Measurements from ENCODE around the gene TUBB4B.
A peak's percentile ranks its signal among the peaks of the same experiment; 100 is the strongest.

The TUBB4B gene

DNA sequence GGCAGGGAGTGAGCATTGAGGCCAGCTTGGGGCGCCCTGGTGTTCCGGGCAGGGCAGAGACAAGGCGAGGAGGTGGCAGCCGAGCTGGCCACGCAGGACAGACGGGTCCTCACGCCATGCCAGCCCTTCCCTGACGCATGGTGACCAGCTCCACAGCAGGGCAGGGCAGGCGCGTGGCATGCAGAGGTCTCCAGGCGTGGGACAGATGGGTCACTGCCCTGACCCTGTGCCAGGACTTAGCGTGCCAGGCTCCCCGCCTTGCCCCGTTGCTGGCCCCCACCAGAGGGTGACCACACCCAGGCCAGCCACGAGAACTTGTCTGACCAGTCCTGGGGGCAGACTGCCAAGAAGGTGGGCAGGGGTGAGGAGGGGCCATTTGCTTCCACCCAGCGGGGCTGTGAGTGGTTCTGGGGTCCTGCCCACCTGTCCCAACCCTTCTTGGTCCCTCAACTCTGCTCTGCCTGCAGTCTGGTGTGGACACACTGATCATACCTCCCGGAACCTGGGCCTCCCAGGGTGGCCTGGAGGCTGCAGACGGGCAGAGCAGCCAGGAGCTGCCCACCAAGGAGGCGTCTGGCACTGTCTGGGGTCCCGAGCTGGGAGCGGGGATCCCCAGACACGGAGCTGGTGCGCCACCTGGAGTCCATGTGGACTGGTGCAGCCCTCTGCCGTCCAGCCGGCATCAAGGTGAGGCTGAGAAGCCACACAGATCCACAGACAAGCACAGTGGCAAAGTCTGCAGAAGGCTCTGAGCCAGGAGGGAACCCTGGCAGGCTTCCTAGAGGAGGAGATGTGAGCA lies 13.8 kb upstream of the TUBB4B start, which contains the start of gene RNF224:
RNF224 (plus strand) TSS at position 449 of the 799 bp plus-strand sequence. CDS start 834 bp downstream, outside the sequence.
- no peak within 1 kb of the TSS for H3K4me3 ChIP-seq (IDR thresholded peaks at IDR 0.05; ENCODE audit: insufficient read depth, low read depth, low read length)
- H3K9ac ChIP-seq: no peak within 1 kb of the TSS
- no peak within 1 kb of the TSS; the same call in 1 of the 2 replicates for H2AFZ ChIP-seq (ENCODE audit: low read depth)
- H4K20me1 ChIP-seq (ENCODE audit: insufficient read depth): no peaks in the 10 kb centered on the region
- H3K27me3 ChIP-seq (ENCODE audit: insufficient read depth, low read depth): peaks cover 33% of the 10 kb centered on the region
- TF ChIP-seq, protein P1, sequence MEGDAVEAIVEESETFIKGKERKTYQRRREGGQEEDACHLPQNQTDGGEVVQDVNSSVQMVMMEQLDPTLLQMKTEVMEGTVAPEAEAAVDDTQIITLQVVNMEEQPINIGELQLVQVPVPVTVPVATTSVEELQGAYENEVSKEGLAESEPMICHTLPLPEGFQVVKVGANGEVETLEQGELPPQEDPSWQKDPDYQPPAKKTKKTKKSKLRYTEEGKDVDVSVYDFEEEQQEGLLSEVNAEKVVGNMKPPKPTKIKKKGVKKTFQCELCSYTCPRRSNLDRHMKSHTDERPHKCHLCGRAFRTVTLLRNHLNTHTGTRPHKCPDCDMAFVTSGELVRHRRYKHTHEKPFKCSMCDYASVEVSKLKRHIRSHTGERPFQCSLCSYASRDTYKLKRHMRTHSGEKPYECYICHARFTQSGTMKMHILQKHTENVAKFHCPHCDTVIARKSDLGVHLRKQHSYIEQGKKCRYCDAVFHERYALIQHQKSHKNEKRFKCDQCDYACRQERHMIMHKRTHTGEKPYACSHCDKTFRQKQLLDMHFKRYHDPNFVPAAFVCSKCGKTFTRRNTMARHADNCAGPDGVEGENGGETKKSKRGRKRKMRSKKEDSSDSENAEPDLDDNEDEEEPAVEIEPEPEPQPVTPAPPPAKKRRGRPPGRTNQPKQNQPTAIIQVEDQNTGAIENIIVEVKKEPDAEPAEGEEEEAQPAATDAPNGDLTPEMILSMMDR (conservative IDR thresholded peaks at IDR 0.05; ENCODE audit: low read depth, low read length): peak; percentile 95
- H3K4me2 ChIP-seq: no peak within 1 kb of the TSS
- H3K27ac ChIP-seq: no peak within 1 kb of the TSS
- no peaks in the 10 kb centered on the region for H3K79me2 ChIP-seq (ENCODE audit: insufficient read depth, low read depth)
- H3K36me3 ChIP-seq (ENCODE audit: insufficient read depth): no peaks in the 10 kb centered on the region
- peaks cover 10% of the 10 kb centered on the region for H3K4me1 ChIP-seq (ENCODE audit: low read depth, poor library complexity, severe bottlenecking)

DNA sequence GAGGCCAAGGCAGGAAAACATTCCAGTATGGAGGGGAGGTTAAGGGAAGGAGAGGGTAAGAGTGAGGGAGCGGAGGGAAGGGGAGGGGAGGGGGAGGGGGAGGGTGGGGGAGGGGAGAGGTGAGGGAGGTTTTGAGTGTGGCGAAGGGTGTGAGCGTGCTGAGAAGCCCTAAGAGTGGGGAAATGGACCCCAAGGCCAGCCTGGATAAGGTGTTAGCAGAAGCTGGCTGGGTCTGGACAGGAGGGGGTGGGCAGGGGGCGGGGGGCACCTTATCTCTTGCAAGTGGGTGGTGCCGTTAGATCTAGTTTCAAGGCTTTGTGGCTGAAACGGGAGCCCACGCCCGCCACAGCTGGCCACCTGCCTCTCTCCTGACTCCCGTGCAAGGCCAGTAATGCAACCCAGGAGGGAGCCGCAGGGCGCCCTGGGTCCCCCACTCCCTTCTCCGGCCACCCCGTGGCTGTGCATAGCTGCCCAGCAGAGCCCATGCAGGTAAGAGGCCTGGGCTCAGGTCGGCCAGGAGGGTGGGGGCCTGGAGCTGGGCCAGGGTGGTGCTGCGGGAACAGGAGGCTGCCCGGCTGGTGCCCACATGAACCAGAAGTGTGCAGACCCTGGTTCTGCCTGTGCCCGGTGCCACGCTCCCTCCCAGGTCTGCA lies 13.1 kb upstream of the TUBB4B start:
- TF ChIP-seq, protein P1 (conservative IDR thresholded peaks at IDR 0.05; ENCODE audit: low read depth, low read length): no peak
- H3K4me1 ChIP-seq (ENCODE audit: low read depth, poor library complexity, severe bottlenecking): peaks cover 7% of the 10 kb centered on the region
- no peak overlapping the region for H3K9ac ChIP-seq
- no peaks in the 10 kb centered on the region for H4K20me1 ChIP-seq (ENCODE audit: insufficient read depth)
- H3K27me3 ChIP-seq (ENCODE audit: insufficient read depth, low read depth): peaks cover 38% of the 10 kb centered on the region
- H2AFZ ChIP-seq (ENCODE audit: low read depth): no peak overlapping the region
- no peak overlapping the region for H3K4me2 ChIP-seq
- H3K36me3 ChIP-seq (ENCODE audit: insufficient read depth): no peaks in the 10 kb centered on the region
- H3K4me3 ChIP-seq (IDR thresholded peaks at IDR 0.05; ENCODE audit: insufficient read depth, low read depth, low read length): no peak overlapping the region
- H3K27ac ChIP-seq: no peak overlapping the region
- no peaks in the 10 kb centered on the region for H3K79me2 ChIP-seq (ENCODE audit: insufficient read depth, low read depth)

GRCh38 chr9:137228506-137228967 lies 12.6 kb upstream of the TUBB4B start:
- TF ChIP-seq, protein P1 (conservative IDR thresholded peaks at IDR 0.05; ENCODE audit: low read depth, low read length): no peak
- Histone ChIP-seq H3K4me3 (IDR thresholded peaks at IDR 0.05; ENCODE audit: insufficient read depth, low read depth, low read length) (no peak overlapping the region), H3K27me3 (ENCODE audit: insufficient read depth, low read depth) (peaks cover 42% of the 10 kb centered on the region), H3K36me3 (ENCODE audit: insufficient read depth) (no peaks in the 10 kb centered on the region), H3K79me2 (ENCODE audit: insufficient read depth, low read depth) (no peaks in the 10 kb centered on the region), H3K9ac (no peak overlapping the region), H2AFZ (ENCODE audit: low read depth) (no peak overlapping the region), H3K4me2 (no peak overlapping the region), H3K4me1 (ENCODE audit: low read depth, poor library complexity, severe bottlenecking) (peaks cover 6% of the 10 kb centered on the region), H4K20me1 (ENCODE audit: insufficient read depth) (no peaks in the 10 kb centered on the region), H3K27ac (no peak overlapping the region)

- no peak overlapping the region for H3K4me3 ChIP-seq (IDR thresholded peaks at IDR 0.05; ENCODE audit: insufficient read depth, low read depth, low read length)
- TF ChIP-seq, protein P1 (conservative IDR thresholded peaks at IDR 0.05; ENCODE audit: low read depth, low read length): no peak
- H3K4me1 ChIP-seq (ENCODE audit: low read depth, poor library complexity, severe bottlenecking): peaks cover under 1% of the 10 kb centered on the region
- no peak overlapping the region for H3K27ac ChIP-seq
- H3K27me3 ChIP-seq (ENCODE audit: insufficient read depth, low read depth): peaks cover 44% of the 10 kb centered on the region
- H3K36me3 ChIP-seq (ENCODE audit: insufficient read depth): no peaks in the 10 kb centered on the region
- no peak overlapping the region for H2AFZ ChIP-seq (ENCODE audit: low read depth)
- H3K4me2 ChIP-seq: no peak overlapping the region
- H3K9ac ChIP-seq: no peak overlapping the region
- no peaks in the 10 kb centered on the region for H3K79me2 ChIP-seq (ENCODE audit: insufficient read depth, low read depth)
- H4K20me1 ChIP-seq (ENCODE audit: insufficient read depth): no peaks in the 10 kb centered on the region
Observed at GRCh38 chr9:137228968-137229896, 11.9 kb upstream of the TUBB4B start.

Data from KMS-11 (cell line).